ENCODE data around the gene MYO7B.

The MYO7B gene

DNA sequence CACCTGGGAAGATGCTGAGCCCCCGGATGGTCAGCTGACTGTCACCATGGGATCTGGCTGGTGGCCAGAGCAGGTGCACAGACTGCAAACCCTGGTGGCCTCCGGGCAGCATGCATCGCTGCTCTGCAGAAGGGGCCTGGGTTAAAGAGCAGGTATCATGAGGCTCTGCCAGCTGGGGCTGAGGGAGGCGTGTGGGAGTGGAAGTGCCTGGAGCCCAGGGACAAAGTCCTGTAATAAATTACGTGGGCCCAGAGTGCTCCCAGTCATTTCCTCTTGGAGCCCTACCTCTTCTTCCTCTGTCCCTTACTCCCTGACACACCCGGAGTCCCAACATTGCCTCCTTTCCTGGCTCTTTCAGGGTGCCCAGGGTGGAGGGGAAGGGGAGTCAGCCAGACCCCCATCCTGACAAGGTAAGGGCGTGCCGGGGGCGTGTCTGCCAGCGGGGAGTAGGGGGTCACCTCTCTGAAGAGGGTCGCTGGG lies at the start of gene MYO7B:
TSS of gene MYO7B (plus strand) at position 262 of the 480 bp plus-strand sequence. CDS start 24,040 bp downstream, outside the sequence.
- DNase-seq: peak; percentile 1

GRCh38 chr2:127485694-127486071 lies 49.8 kb upstream of the MYO7B start:
- DNase-seq: no peak

DNA sequence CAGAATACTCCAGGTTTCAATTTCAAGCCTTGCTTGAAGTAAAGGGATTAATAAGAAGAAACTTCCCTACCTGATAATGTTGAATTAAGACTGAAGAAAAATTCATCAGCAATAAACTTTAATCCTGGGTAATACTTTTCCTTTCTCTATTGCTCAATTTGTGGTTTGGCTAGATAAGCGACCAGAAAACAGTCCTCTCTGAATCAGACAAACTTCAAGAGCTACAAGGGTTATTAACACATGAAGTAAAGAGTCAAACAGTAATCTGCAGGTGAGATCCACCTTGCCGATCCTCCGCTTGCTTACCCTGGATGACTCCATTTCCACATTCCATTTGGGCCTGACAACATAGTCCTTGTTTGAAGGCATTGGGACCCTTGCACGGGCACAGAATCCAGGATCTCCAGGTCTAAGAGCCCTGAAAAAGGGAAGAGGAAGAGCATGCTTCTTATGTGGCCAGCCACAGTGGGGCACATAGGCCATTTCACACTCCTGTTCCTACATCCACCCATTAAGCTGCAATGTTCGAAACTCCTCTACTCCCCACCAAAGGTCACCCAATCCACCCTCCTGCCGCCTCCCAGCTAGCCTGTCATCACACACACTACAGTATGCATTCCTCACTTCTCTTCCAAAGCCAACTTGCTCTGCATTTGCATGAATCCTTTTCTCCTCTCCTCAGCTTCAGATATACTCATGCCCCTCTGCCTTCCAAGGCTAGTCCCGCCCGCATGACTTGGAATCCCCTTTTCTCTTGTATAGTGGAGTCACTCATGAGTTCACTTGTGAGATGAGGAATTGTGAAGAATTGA lies 49.0 kb upstream of the MYO7B start:
- DNase-seq: no peak

DNA sequence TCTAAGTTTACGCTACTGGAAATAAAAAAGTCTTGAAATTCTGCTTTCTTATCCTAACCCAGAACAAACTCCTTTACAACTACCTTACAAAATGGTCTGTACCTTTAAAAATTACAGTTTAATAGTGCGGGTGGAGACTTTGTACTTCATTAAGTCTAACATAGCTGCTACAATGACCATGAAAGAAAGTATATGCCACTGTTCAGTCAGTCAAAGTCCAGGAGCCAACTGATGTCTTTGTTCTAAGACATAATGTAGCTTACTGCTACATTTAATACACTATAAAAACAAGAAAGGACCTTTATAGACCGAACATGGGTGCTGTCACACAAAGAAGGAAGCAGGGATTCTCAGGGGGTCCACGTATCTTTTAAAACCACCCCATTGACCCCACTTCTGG lies 45.2 kb upstream of the MYO7B start:
- no peak for DNase-seq

- no peak for DNase-seq
These were observed 37.1 kb upstream of the MYO7B start for GRCh38 chr2:127498386-127498785.

- DNase-seq: no peak
These were observed 32.0 kb upstream of the MYO7B start for GRCh38 chr2:127503491-127503890.

GRCh38 chr2:127504552-127505430 lies 30.7 kb upstream of the MYO7B start:
- DNase-seq: no peak

- no peak for DNase-seq
These were observed 29.0 kb upstream of the MYO7B start for GRCh38 chr2:127506510-127506909.

- no peak for DNase-seq
These were observed 27.4 kb upstream of the MYO7B start for GRCh38 chr2:127508023-127508630.

GRCh38 chr2:127508631-127509034 lies 26.9 kb upstream of the MYO7B start:
- DNase-seq: peak; percentile 26

- no peak for DNase-seq
These were observed 25.4 kb upstream of the MYO7B start for GRCh38 chr2:127510073-127510472.

- DNase-seq: no peak
These were observed 24.3 kb upstream of the MYO7B start for GRCh38 chr2:127511090-127511695.

DNA sequence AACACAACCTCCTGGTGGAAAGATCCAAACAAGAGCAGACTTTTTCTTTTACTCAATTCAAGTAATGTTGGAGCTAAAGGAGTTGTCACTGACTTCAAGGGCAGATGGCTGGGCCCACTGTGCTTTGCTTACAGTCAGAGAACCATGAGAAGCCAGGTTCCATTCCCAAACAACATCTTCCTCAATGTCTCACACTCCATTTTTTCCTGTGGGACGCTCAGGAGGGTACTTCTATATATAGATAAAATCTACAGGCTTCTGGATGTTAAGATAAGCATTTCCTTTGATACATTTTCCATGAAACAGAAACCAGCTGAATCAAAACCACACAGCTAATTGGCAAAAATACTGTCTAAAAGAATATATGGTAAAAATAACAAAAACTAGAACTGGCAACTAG lies 23.6 kb upstream of the MYO7B start:
- no peak for DNase-seq

- DNase-seq: no peak
These were observed 23.1 kb upstream of the MYO7B start for GRCh38 chr2:127512362-127512761.

DNA sequence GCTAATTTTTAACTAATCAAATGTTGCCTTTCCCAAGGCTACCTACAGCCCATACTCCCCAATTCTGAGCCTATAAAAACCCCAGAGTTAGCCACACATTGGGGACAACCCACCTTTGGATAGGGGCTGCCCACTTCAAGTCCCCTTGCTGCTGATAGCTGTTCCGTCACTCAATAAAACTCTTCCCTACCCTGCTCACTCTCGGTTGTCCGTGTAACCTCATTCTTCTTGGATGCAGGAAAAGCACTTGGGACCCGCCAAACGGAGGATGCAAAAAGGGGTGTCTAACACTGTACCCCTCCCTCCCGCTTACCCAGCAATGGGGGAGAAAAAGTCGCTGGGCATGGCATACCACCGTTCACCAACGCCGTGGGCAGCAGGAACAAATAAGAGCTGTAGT lies 21.4 kb upstream of the MYO7B start:
- DNase-seq: no peak

DNA sequence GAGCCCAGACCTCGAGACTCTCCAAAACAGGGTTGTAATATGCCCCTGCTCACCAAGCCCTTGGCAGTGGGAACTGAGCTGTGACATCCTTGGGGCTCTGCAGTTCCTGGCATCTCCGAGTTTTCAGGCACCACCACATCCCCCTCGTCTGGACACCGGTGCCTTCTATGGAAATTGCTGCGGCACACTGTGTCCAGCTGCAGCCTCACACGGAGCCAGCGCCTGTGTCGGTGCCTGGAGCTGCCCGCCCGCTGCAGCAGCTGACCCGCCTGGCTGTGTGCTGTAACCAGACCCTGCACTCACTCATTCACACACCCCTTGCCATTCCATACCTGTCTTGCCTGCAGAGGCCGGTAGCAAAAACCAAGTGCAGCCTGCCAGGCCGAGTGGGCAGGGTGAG lies 21.0 kb upstream of the MYO7B start:
- DNase-seq: no peak

- no peak for DNase-seq
These were observed 20.0 kb upstream of the MYO7B start for GRCh38 chr2:127515383-127515915.

DNA sequence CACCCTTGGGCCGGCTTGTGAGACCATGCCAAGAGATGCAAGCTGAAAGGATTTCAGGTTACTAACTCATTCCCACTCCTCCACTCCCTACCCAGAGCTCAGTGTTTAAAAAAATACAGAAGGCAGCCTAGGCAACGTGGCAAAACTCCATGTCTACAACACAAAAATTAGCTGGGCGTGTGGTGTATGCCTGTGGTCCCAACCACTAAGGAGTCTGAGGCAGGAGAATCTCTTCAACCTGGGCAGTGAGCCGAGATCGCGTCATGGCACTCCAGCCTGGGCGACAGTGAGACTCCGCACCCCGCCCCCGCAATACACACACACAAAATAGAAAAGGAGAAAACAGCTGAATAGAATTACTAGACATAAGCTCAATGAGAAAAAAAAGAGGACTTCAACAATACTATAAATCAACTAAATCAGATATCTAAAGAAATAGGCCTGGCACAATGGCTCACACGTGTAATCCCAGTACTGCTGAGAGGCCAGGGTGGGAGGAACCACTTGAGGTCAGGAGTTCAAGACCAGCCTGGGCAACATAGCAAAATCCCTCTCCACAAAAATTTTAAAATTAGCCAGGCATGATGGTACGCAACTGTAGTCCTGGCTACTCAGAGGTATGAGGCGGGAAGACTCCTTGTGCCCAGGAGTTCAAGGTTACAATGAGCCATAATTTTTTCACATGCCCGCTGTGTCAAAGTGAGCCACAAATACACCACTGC lies 19.3 kb upstream of the MYO7B start:
- DNase-seq: no peak

DNA sequence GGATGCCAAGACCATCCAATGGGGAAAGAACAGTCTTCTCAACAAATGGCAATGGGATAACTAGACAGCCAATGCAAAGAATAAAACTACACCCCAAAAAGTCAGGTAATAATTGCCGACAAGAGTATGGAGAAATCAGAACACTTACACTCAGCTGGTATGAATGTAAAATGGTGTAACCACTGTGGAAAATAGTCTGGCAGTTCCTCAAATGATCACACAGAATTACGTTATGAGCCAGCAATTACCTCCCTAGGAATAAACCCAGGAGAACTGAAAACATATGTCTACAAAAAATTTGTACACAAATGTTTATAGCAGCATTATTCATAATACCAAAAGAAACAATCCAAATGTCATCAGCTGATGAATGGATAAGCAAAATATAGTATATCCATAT lies 18.0 kb upstream of the MYO7B start:
- DNase-seq: no peak

- DNase-seq: no peak
These were observed 15.1 kb upstream of the MYO7B start for GRCh38 chr2:127520424-127520823.

- DNase-seq: no peak
These were observed 12.1 kb upstream of the MYO7B start for GRCh38 chr2:127523269-127523939.
